ENCODE measurements around the gene RAD51.

Gene RAD51

GRCh38 chr15:40722934-40723333, 28.0 kb downstream of the RAD51 start:
- no peak for DNase-seq (ENCODE audit: low spot score)

GRCh38 chr15:40723919-40724318, 28.9 kb downstream of the RAD51 start:
- DNase-seq (ENCODE audit: low spot score): no peak

- no peak for DNase-seq (ENCODE audit: low spot score)
These were observed 36.1 kb downstream of the RAD51 start for GRCh38 chr15:40731034-40731433.

- no peak for DNase-seq (ENCODE audit: low spot score)
These were observed 41.6 kb downstream of the RAD51 start for GRCh38 chr15:40736575-40736974.

- no peak for DNase-seq (ENCODE audit: low spot score)
These were observed 42.1 kb downstream of the RAD51 start for GRCh38 chr15:40737048-40737447.

- no peak for DNase-seq (ENCODE audit: low spot score)
These were observed 44.1 kb downstream of the RAD51 start for GRCh38 chr15:40739047-40739446.

- DNase-seq (ENCODE audit: low spot score): no peak
These were observed 44.9 kb downstream of the RAD51 start for GRCh38 chr15:40739854-40740253.

GRCh38 chr15:40743485-40743901, 48.5 kb downstream of the RAD51 start:
- no peak for DNase-seq (ENCODE audit: low spot score)

- no peak for DNase-seq (ENCODE audit: low spot score)
These were observed 49.2 kb downstream of the RAD51 start for GRCh38 chr15:40743921-40744814.

GRCh38 chr15:40744815-40745152, 49.8 kb downstream of the RAD51 start:
- no peak for DNase-seq (ENCODE audit: low spot score)

- no peak for DNase-seq (ENCODE audit: low spot score)
These were observed 52.0 kb downstream of the RAD51 start for GRCh38 chr15:40746916-40747418.

- no peak for DNase-seq (ENCODE audit: low spot score)
These were observed 53.0 kb downstream of the RAD51 start for GRCh38 chr15:40747685-40748631.

GRCh38 chr15:40749151-40749630, 54.2 kb downstream of the RAD51 start:
- DNase-seq (ENCODE audit: low spot score): no peak

GRCh38 chr15:40750885-40751284, 55.9 kb downstream of the RAD51 start:
- DNase-seq (ENCODE audit: low spot score): no peak

- no peak for DNase-seq (ENCODE audit: low spot score)
These were observed 56.8 kb downstream of the RAD51 start for GRCh38 chr15:40751745-40752144.

- DNase-seq (ENCODE audit: low spot score): no peak
These were observed 59.6 kb downstream of the RAD51 start for GRCh38 chr15:40754574-40754882.

- DNase-seq (ENCODE audit: low spot score): peak; percentile 93
These were observed 60.2 kb downstream of the RAD51 start, which contains the start of gene RMDN3 for GRCh38 chr15:40754883-40755811. Gene RMDN3, minus strand, starts transcription at chr15:40755254. Its CDS starts 471 bp downstream, at chr15:40754783.

- no peak for DNase-seq (ENCODE audit: low spot score)
These were observed 60.8 kb downstream of the RAD51 start for GRCh38 chr15:40755812-40756208.

- no peak for DNase-seq (ENCODE audit: low spot score)
These were observed 62.0 kb downstream of the RAD51 start for GRCh38 chr15:40756938-40757337.

GRCh38 chr15:40759961-40760360, 65.0 kb downstream of the RAD51 start:
- no peak for DNase-seq (ENCODE audit: low spot score)

Measured in left forelimb (tissue), 1 donor.